NB4 (cell line): Measurements from ENCODE around the gene USP54.

Experiments used
- MAX ChIP-seq: IDR thresholded peaks from 2 replicates; pipeline ENCODE4 v1.6.1; 2011; ENCODE audit warnings: low read depth, low read length
- POLR2A ChIP-seq: IDR thresholded peaks from 2 replicates; pipeline ENCODE4 v1.6.1; 2011; ENCODE audit warnings: mild to moderate bottlenecking; ENCODE audit not compliant: insufficient read length; ENCODE audit errors: extremely low read depth
- TF ChIP-seq, protein P1 (sequence below): IDR thresholded peaks from one replicate; pipeline ENCODE4 v1.5.1; 2012; ENCODE audit warnings: low read depth, low read length

DNA sequence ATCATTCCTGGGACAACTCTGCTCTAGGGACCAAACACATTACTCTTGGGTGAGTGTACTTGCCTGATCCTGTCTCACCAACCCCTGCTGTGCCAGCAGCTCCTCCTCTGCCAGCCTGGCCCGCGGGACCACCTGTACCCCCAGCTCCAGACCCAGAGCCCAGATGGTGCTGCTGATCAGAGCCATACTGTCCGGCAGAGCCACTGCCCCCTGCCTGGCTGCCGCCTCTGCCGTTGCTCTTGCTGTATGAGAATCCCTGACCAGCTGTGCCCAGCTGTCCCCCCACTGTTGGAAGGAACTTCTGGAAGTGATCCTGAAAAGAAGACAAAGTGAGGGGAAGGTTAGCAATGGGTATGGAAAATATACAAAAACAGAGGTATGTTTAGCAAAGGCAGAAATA lies 43.3 kb upstream of the USP54 start:
- TF ChIP-seq, protein P1, sequence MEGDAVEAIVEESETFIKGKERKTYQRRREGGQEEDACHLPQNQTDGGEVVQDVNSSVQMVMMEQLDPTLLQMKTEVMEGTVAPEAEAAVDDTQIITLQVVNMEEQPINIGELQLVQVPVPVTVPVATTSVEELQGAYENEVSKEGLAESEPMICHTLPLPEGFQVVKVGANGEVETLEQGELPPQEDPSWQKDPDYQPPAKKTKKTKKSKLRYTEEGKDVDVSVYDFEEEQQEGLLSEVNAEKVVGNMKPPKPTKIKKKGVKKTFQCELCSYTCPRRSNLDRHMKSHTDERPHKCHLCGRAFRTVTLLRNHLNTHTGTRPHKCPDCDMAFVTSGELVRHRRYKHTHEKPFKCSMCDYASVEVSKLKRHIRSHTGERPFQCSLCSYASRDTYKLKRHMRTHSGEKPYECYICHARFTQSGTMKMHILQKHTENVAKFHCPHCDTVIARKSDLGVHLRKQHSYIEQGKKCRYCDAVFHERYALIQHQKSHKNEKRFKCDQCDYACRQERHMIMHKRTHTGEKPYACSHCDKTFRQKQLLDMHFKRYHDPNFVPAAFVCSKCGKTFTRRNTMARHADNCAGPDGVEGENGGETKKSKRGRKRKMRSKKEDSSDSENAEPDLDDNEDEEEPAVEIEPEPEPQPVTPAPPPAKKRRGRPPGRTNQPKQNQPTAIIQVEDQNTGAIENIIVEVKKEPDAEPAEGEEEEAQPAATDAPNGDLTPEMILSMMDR = no peak
- TF ChIP-seq POLR2A (no peak), MAX (no peak)
